Measurements from ENCODE around the gene PNKD. TPM values are rescaled to one million over a fixed set of nuclear protein-coding genes. Genes with fewer than 3 reads are reported as not detected.

The PNKD gene
- total RNA-seq, 4 donors from 2014 or later = 40.3 to 74.1 (median 56.5) TPM

DNA sequence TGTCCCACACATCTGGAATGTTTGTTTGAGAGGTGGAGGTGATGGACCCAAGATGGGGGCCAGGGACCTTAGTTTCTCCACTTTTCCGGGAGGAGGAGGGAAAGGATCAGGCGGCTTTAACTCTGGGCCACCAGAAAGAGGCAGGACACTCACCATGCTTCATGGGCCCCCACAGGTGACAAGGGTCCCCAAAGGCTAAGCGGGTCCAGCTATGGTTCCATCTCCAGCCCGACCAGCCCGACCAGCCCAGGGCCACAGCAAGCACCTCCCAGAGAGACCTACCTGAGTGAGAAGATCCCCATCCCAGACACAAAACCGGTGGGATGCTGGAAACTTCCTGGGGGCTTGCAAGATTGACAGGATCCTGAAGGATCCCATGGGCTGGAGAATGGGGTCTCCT lies 112.5 kb downstream of the PNKD start:
- no peak for DNase-seq (ENCODE audit: extremely low spot score)
- H3K27ac ChIP-seq (replicated peaks in 1 of 4) = peak overlapping the region in 1 of 4 donors; percentile 31
- WGBS = 100% methylated on average over 1 of the region's 6 CpGs
- H3K4me1 ChIP-seq = peaks cover 6 to 9% (median 7%) of the 10 kb centered on the region in 4 donors
- no peaks in the 10 kb centered on the region for H3K9me3 ChIP-seq
- H3K27me3 ChIP-seq = peaks cover 0 to under 1% (median 0%) of the 10 kb centered on the region in 4 donors
- no peaks in the 10 kb centered on the region for H3K36me3 ChIP-seq
- TF ChIP-seq, protein P1, sequence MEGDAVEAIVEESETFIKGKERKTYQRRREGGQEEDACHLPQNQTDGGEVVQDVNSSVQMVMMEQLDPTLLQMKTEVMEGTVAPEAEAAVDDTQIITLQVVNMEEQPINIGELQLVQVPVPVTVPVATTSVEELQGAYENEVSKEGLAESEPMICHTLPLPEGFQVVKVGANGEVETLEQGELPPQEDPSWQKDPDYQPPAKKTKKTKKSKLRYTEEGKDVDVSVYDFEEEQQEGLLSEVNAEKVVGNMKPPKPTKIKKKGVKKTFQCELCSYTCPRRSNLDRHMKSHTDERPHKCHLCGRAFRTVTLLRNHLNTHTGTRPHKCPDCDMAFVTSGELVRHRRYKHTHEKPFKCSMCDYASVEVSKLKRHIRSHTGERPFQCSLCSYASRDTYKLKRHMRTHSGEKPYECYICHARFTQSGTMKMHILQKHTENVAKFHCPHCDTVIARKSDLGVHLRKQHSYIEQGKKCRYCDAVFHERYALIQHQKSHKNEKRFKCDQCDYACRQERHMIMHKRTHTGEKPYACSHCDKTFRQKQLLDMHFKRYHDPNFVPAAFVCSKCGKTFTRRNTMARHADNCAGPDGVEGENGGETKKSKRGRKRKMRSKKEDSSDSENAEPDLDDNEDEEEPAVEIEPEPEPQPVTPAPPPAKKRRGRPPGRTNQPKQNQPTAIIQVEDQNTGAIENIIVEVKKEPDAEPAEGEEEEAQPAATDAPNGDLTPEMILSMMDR (IDR thresholded peaks at IDR 0.05) = no peak
- TF ChIP-seq EP300 (IDR thresholded peaks at IDR 0.05) (no peak), POLR2A (IDR thresholded peaks at IDR 0.05; ENCODE audit: low read depth) (no peak), POLR2AphosphoS5 (IDR thresholded peaks at IDR 0.05) (no peak)
- H3K4me3 ChIP-seq = peak overlapping the region in 3 of 4 donors; percentile 16 to 40 (median 24)
- intact Hi-C loops (cut with DNase I) = no loop called here

GRCh38 chr2:218383892-218384519 lies 113.7 kb downstream of the PNKD start:
- DNase-seq (ENCODE audit: extremely low spot score) = no peak
- 84% methylated on average over 10 of the region's 10 CpGs for WGBS
- no peak for TF ChIP-seq POLR2A (IDR thresholded peaks at IDR 0.05; ENCODE audit: low read depth)
- no peak for TF ChIP-seq POLR2AphosphoS5 (IDR thresholded peaks at IDR 0.05)
- no peak for TF ChIP-seq EP300 (IDR thresholded peaks at IDR 0.05)
- TF ChIP-seq, protein P1 (IDR thresholded peaks at IDR 0.05) = no peak

GRCh38 chr2:218384975-218385374 lies 114.7 kb downstream of the PNKD start:
- 95% methylated on average over 6 of the region's 9 CpGs for WGBS
- TF ChIP-seq POLR2A (IDR thresholded peaks at IDR 0.05; ENCODE audit: low read depth) (no peak), EP300 (IDR thresholded peaks at IDR 0.05) (no peak), POLR2AphosphoS5 (IDR thresholded peaks at IDR 0.05) (no peak)
- TF ChIP-seq, protein P1 (IDR thresholded peaks at IDR 0.05) = no peak

More at GRCh38 chr2:218383892-218384519, 113.7 kb downstream of the PNKD start:
- intact Hi-C loops (cut with DNase I) = no loop called here
- Histone ChIP-seq H3K4me1 (peaks cover 10 to 12% (median 11%) of the 10 kb centered on the region in 4 donors), H3K9me3 (no peaks in the 10 kb centered on the region), H3K27ac (replicated peaks in 1 of 4) (peak overlapping the region in 1 of 4 donors; percentile 4), H3K27me3 (peaks cover 0 to 2% (median 0%) of the 10 kb centered on the region in 4 donors), H3K4me3 (peak overlapping the region in 2 of 4 donors; percentile 12 to 40), H3K36me3 (no peaks in the 10 kb centered on the region)

GRCh38 chr2:218386505-218387368 lies 116.4 kb downstream of the PNKD start:
- Histone ChIP-seq H3K4me3 (peak overlapping the region in 2 of 4 donors; percentile 45 to 51), H3K27ac (replicated peaks in 1 of 4) (no peak overlapping the region), H3K36me3 (no peaks in the 10 kb centered on the region), H3K9me3 (no peaks in the 10 kb centered on the region), H3K4me1 (peaks cover 10 to 12% (median 11%) of the 10 kb centered on the region in 4 donors), H3K27me3 (peaks cover 0 to 2% (median 0%) of the 10 kb centered on the region in 4 donors)
- WGBS = 77% methylated on average over 23 of the region's 23 CpGs
- no peak for DNase-seq (ENCODE audit: extremely low spot score)
- TF ChIP-seq, protein P1 (IDR thresholded peaks at IDR 0.05) = no peak
- TF ChIP-seq POLR2A (IDR thresholded peaks at IDR 0.05; ENCODE audit: low read depth) = no peak
- no peak for TF ChIP-seq POLR2AphosphoS5 (IDR thresholded peaks at IDR 0.05)
- TF ChIP-seq EP300 (IDR thresholded peaks at IDR 0.05) = no peak
- intact Hi-C loops (cut with DNase I) = no loop called here

More at GRCh38 chr2:218384975-218385374, 114.7 kb downstream of the PNKD start:
- H3K27me3 ChIP-seq = peaks cover 0 to 2% (median 0%) of the 10 kb centered on the region in 4 donors
- no peaks in the 10 kb centered on the region for H3K36me3 ChIP-seq
- H3K4me3 ChIP-seq = no peak overlapping the region
- H3K9me3 ChIP-seq = no peaks in the 10 kb centered on the region
- intact Hi-C loops (cut with DNase I) = no loop called here
- H3K4me1 ChIP-seq = peaks cover 10 to 12% (median 11%) of the 10 kb centered on the region in 4 donors
- no peak overlapping the region for H3K27ac ChIP-seq (replicated peaks in 1 of 4)
- DNase-seq (ENCODE audit: extremely low spot score) = no peak

Measured in esophagus muscularis mucosa (tissue), 4 donors.